Omental fat pad (tissue), 4 donors: ENCODE results near the gene DOCK7. TPM values are rescaled to one million over a fixed set of nuclear protein-coding genes. Genes with fewer than 3 reads are reported as not detected.
"Not testable (repeated sequence)": the region's sequence is repeated elsewhere in the genome, so short reads cannot be mapped to it uniquely, and the experiment has no call there.

ENCODE experiments used
- ATAC-seq: fragments of 150-250 bp; one replicate; pipeline ENCODE4 v1.9.1; 2016; ENCODE audit warnings: mild to moderate bottlenecking, moderate library complexity; ENCODE audit not compliant: low FRiP score
- DNase-seq: peaks from one replicate; pipeline ENCODE4 v3.0.0-alpha.2; 2019; ENCODE audit warnings: low spot score
- CTCF ChIP-seq, 3 donors: fragments of 450-650 bp; IDR thresholded peaks; one replicate each; pipeline ENCODE4 v1.5.1; 2016 to 2017; ENCODE audit warnings: antibody characterized with exemption in 3 of 3, mild to moderate bottlenecking in 3 of 3, moderate library complexity in 2 of 3
- total RNA-seq, 4 donors: library from RNA; depleted of rRNA; stranded (reverse); fragments of >200 nt; gene quantifications; one replicate each; pipeline ENCODE4 v1.1.0, GENCODE V29; 2016

The DOCK7 gene
- total RNA-seq, 4 donors from 2014 or later = 29.1 to 55.2 (median 31.0) TPM

- ATAC-seq = no peak
Measured at GRCh38 chr1:62637392-62638105, 50.6 kb downstream of the DOCK7 start.

GRCh38 chr1:62628506-62628905 lies 59.7 kb downstream of the DOCK7 start:
- DNase-seq (no peak), ATAC-seq (no peak)
- no peak for TF ChIP-seq CTCF (IDR thresholded peaks at IDR 0.05)

More at GRCh38 chr1:62637392-62638105, 50.6 kb downstream of the DOCK7 start:
- TF ChIP-seq CTCF (IDR thresholded peaks at IDR 0.05) = no peak
- no peak for DNase-seq

- ATAC-seq (no peak), DNase-seq (no peak)
- no peak for TF ChIP-seq CTCF (IDR thresholded peaks at IDR 0.05)
Measured at GRCh38 chr1:62625415-62625814, 62.8 kb downstream of the DOCK7 start.

- TF ChIP-seq CTCF (IDR thresholded peaks at IDR 0.05) = no peak
- ATAC-seq (peak; percentile 57), DNase-seq (no peak)
Measured at GRCh38 chr1:62621907-62622306, 66.3 kb downstream of the DOCK7 start.

DNA sequence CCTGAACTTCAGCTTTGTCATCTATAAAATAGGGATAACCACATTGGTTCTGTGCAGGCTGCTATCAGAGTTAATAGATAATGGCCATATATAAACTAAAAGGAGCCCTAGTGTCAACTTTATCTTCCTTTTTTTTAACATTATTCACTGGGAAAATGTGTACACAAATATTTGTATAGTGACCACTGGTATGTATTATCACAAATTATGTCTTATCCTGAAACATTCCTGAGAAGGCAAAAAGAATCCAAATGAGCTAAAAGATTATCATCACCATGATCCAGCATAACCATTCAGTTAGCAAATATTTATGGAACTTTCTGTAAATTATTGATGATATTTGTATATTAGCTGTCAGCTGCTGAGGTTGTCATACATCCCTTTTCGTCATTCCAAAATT lies 74.3 kb downstream of the DOCK7 start:
- TF ChIP-seq CTCF (IDR thresholded peaks at IDR 0.05) = no peak
- ATAC-seq (no peak), DNase-seq (no peak)

DNA sequence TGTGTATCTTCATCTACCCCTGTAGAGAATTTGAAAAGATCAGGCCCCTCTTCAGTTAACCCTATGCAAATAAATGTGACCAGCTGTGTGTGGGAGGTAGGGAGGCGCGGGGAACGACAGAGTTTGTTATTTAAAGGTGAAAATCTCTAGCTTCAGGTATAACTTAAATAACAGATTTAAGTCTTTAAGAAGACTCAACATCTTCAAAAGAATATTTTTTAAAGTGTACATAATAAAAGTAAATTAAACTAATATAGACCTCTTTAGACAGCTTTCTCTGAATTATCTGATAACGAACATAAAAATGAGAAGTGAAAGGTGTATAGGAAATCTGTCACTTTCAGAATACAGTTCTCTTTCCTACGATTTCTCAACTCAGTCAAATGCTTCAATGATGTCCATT lies 74.9 kb downstream of the DOCK7 start:
- DNase-seq = no peak
- ATAC-seq = no peak
- no peak for TF ChIP-seq CTCF (IDR thresholded peaks at IDR 0.05)

DNA sequence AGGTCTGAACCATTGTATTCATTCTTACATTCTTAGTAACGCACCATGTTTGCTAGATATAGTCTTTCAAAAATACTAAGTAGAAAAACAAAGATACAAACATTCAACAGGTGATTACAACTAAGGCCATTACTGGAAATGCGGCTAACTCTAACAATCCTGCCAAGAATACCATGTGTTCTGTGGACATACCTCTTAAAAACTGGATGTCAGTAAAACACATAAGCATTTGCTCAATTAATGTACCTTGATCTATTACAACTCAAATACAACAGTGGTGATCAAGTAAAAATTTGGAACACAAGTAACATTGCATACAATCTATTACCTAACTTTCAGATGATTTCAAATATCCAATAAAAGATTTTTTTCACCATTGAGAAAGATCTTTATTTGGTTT lies 75.4 kb downstream of the DOCK7 start:
- DNase-seq (no peak), ATAC-seq (no peak)
- no peak for TF ChIP-seq CTCF (IDR thresholded peaks at IDR 0.05)

GRCh38 chr1:62610588-62610987 lies 77.6 kb downstream of the DOCK7 start:
- DNase-seq, ATAC-seq: not testable (repeated sequence)
